ENCODE results near the gene TRAPPC3L. TPM values are rescaled to one million over a fixed set of nuclear protein-coding genes. Genes with fewer than 3 reads are reported as not detected.

The TRAPPC3L gene
- total and polyA plus RNA-seq, 2 of the 8 experiments (the other 6 are each of a cell fraction or from before 2014, with no cell fraction given) = not detected

DNA sequence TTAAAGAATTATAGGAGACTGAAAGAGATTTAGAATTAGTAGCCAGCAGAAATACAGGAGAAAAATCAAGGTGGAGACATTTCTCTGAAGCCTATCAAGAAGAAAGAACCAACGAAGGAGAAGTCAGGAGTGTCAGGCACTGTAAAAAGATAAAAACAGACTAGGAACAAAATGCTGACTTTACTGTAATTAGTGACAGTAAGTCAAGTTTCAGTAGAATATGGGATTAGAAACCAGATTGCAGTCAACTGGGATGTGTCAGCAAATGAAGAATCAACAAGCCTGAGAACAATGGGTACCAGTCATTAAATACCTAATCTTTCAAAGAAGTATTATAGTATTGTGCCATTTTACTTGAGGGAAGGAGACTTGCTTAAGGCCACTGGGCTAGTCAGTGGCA is 62.7 kb downstream of the TRAPPC3L start (continued):
- TF ChIP-seq, protein P1, sequence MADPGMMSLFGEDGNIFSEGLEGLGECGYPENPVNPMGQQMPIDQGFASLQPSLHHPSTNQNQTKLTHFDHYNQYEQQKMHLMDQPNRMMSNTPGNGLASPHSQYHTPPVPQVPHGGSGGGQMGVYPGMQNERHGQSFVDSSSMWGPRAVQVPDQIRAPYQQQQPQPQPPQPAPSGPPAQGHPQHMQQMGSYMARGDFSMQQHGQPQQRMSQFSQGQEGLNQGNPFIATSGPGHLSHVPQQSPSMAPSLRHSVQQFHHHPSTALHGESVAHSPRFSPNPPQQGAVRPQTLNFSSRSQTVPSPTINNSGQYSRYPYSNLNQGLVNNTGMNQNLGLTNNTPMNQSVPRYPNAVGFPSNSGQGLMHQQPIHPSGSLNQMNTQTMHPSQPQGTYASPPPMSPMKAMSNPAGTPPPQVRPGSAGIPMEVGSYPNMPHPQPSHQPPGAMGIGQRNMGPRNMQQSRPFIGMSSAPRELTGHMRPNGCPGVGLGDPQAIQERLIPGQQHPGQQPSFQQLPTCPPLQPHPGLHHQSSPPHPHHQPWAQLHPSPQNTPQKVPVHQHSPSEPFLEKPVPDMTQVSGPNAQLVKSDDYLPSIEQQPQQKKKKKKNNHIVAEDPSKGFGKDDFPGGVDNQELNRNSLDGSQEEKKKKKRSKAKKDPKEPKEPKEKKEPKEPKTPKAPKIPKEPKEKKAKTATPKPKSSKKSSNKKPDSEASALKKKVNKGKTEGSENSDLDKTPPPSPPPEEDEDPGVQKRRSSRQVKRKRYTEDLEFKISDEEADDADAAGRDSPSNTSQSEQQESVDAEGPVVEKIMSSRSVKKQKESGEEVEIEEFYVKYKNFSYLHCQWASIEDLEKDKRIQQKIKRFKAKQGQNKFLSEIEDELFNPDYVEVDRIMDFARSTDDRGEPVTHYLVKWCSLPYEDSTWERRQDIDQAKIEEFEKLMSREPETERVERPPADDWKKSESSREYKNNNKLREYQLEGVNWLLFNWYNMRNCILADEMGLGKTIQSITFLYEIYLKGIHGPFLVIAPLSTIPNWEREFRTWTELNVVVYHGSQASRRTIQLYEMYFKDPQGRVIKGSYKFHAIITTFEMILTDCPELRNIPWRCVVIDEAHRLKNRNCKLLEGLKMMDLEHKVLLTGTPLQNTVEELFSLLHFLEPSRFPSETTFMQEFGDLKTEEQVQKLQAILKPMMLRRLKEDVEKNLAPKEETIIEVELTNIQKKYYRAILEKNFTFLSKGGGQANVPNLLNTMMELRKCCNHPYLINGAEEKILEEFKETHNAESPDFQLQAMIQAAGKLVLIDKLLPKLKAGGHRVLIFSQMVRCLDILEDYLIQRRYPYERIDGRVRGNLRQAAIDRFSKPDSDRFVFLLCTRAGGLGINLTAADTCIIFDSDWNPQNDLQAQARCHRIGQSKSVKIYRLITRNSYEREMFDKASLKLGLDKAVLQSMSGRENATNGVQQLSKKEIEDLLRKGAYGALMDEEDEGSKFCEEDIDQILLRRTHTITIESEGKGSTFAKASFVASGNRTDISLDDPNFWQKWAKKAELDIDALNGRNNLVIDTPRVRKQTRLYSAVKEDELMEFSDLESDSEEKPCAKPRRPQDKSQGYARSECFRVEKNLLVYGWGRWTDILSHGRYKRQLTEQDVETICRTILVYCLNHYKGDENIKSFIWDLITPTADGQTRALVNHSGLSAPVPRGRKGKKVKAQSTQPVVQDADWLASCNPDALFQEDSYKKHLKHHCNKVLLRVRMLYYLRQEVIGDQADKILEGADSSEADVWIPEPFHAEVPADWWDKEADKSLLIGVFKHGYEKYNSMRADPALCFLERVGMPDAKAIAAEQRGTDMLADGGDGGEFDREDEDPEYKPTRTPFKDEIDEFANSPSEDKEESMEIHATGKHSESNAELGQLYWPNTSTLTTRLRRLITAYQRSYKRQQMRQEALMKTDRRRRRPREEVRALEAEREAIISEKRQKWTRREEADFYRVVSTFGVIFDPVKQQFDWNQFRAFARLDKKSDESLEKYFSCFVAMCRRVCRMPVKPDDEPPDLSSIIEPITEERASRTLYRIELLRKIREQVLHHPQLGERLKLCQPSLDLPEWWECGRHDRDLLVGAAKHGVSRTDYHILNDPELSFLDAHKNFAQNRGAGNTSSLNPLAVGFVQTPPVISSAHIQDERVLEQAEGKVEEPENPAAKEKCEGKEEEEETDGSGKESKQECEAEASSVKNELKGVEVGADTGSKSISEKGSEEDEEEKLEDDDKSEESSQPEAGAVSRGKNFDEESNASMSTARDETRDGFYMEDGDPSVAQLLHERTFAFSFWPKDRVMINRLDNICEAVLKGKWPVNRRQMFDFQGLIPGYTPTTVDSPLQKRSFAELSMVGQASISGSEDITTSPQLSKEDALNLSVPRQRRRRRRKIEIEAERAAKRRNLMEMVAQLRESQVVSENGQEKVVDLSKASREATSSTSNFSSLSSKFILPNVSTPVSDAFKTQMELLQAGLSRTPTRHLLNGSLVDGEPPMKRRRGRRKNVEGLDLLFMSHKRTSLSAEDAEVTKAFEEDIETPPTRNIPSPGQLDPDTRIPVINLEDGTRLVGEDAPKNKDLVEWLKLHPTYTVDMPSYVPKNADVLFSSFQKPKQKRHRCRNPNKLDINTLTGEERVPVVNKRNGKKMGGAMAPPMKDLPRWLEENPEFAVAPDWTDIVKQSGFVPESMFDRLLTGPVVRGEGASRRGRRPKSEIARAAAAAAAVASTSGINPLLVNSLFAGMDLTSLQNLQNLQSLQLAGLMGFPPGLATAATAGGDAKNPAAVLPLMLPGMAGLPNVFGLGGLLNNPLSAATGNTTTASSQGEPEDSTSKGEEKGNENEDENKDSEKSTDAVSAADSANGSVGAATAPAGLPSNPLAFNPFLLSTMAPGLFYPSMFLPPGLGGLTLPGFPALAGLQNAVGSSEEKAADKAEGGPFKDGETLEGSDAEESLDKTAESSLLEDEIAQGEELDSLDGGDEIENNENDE (IDR thresholded peaks at IDR 0.05; ENCODE audit: insufficient replicate concordance, low read length) = no peak
- TF ChIP-seq KDM5A (IDR thresholded peaks at IDR 0.05; ENCODE audit: low read length) (no peak), CREB1 (IDR thresholded peaks at IDR 0.05) (no peak), SIN3A (conservative IDR thresholded peaks at IDR 0.05 in 1 of 2, IDR thresholded peaks at IDR 0.05 in 1 of 2; ENCODE audit: low read depth in 1 of 2, low read length in 2 of 2) (no peak), POLR2A (IDR thresholded peaks at IDR 0.05; ENCODE audit: control extremely low read depth in 1 of 2, low read depth in 2 of 2, low read length in 2 of 2) (no peak), ZNF274 (IDR thresholded peaks at IDR 0.05; ENCODE audit: borderline replicate concordance, extremely low read depth, low read length) (no peak), EZH2 (IDR thresholded peaks at IDR 0.05; ENCODE audit: low read depth, low read length, severe bottlenecking) (no peak), FOSL1 (IDR thresholded peaks at IDR 0.05; ENCODE audit: insufficient read depth, low read depth, low read length) (no peak), BCL11A (IDR thresholded peaks at IDR 0.05; ENCODE audit: low read depth in 2 of 2, low read length in 2 of 2) (no peak), E2F6 (IDR thresholded peaks at IDR 0.05) (no peak), ASH2L (IDR thresholded peaks at IDR 0.05; ENCODE audit: low read length) (no peak)

All from H1 (cell line).